Endothelial cell of umbilical vein (primary cell): ENCODE data around the gene DBNL. TPM values are rescaled to one million over a fixed set of nuclear protein-coding genes. Genes with fewer than 3 reads are reported as not detected.

Experiments used
- BruUV-seq: library from RNA; stranded (reverse); fragments of 400-500 nt; replicated peaks from 2 replicates; lab custom pipeline; 2021; lab: Mats Ljungman, UMichigan
- CTCF ChIA-PET: fragments of 300-600, 350-600 bp; sonication (Branson Sonifier 250); formaldehyde crosslinking; loops from one replicate; lab custom pipeline; 2021; ENCODE audit warnings: antibody characterized with exemption, inconsistent platforms; lab: Charles Lee
- POLR2A ChIA-PET: fragments of 300-600, 350-600 bp; sonication (Branson Sonifier 250); formaldehyde crosslinking; loops from one replicate; lab custom pipeline; 2021; ENCODE audit warnings: antibody characterized with exemption, inconsistent platforms; lab: Charles Lee
- DNase-seq: peaks from one replicate; pipeline ENCODE4 v3.0.0-alpha.2; 2011; ENCODE audit warnings: low read depth, low spot score
- FAIRE-seq: peaks from 2 replicates; lab custom pipeline; 2011; peaks lifted over from hg19 to GRCh38; lab: Jason Lieb, UNC
- H2AFZ ChIP-seq: 2 replicates; pipeline ENCODE4 v1.6.0; 2012; ENCODE audit warnings: low read depth, low read length, control low read depth, inconsistent platforms
- H3K27ac ChIP-seq: 2 replicates; pipeline ENCODE4 v1.5.1; 2011; ENCODE audit warnings: low read depth, mild to moderate bottlenecking, control low read depth, low read length, moderate library complexity; ENCODE audit not compliant: insufficient read depth
- H3K27me3 ChIP-seq, 2 experiments: 2 replicates each; pipeline versions ENCODE4 v1.6.0 to v1.6.1; 2011; ENCODE audit warnings: low read length in 2 of 2, mixed read lengths in 1 of 2; ENCODE audit not compliant: control insufficient read depth in 2 of 2, insufficient read depth in 2 of 2
- H3K36me3 ChIP-seq, 2 experiments: 2 replicates in 1 of 2; 3 replicates in 1 of 2; pipeline ENCODE4 v1.5.1; 2011; ENCODE audit warnings: low read length in 2 of 2, mild to moderate bottlenecking in 1 of 2, moderate library complexity in 1 of 2; ENCODE audit not compliant: control insufficient read depth in 2 of 2, insufficient read depth in 2 of 2; ENCODE audit errors: extremely low read depth in 1 of 2
- H3K4me1 ChIP-seq: 3 replicates; pipeline ENCODE4 v1.5.1; 2011; ENCODE audit warnings: mild to moderate bottlenecking, low read length; ENCODE audit not compliant: control insufficient read depth, insufficient read depth; ENCODE audit errors: extremely low read depth
- H3K4me2 ChIP-seq: 2 replicates; pipeline ENCODE4 v1.6.1; 2011; ENCODE audit warnings: low read length, control low read depth, mixed read lengths; ENCODE audit not compliant: insufficient read depth
- H3K4me3 ChIP-seq, 3 experiments: fragments of 200-600 bp in 1 of 3; sonication (generic), shearing (Covaris generic) in 1 of 3; replicated peaks in 1 of 3; 2 replicates each; pipeline ENCODE4 v1.5.1; 2011 to 2016; ENCODE audit warnings: control low read depth in 3 of 3, low read length in 3 of 3, mild to moderate bottlenecking in 2 of 3, inconsistent platforms in 1 of 3, low read depth in 1 of 3, moderate library complexity in 1 of 3; ENCODE audit not compliant: insufficient read depth in 1 of 3
- H3K79me2 ChIP-seq: 2 replicates; pipeline ENCODE4 v1.6.0; 2012; ENCODE audit warnings: low read length, inconsistent platforms; ENCODE audit not compliant: control insufficient read depth, insufficient read depth
- H3K9ac ChIP-seq: replicated peaks from 2 replicates; pipeline ENCODE3; 2011; ENCODE audit warnings: low read length, control low read depth; ENCODE audit not compliant: insufficient read depth; ENCODE audit errors: extremely low read depth
- H3K9me1 ChIP-seq: replicated peaks from 3 replicates; pipeline ENCODE4 v1.6.0; 2011; ENCODE audit warnings: mild to moderate bottlenecking, low read length; ENCODE audit not compliant: control insufficient read depth, insufficient read depth; ENCODE audit errors: extremely low read depth
- H3K9me3 ChIP-seq: replicated peaks from 2 replicates; pipeline ENCODE4 v1.5.1; 2012; ENCODE audit warnings: low read length, inconsistent platforms; ENCODE audit not compliant: control insufficient read depth, insufficient read depth
- H4K20me1 ChIP-seq: replicated peaks from 2 replicates; pipeline ENCODE3; 2011; ENCODE audit warnings: mild to moderate bottlenecking, low read length; ENCODE audit not compliant: control insufficient read depth, insufficient read depth; ENCODE audit errors: extremely low read depth
- MYC ChIP-seq: IDR thresholded peaks from one replicate; pipeline ENCODE4 v1.6.1; 2011; ENCODE audit warnings: mild to moderate bottlenecking, low read depth, low read length
- POLR2A ChIP-seq: IDR thresholded peaks from 2 replicates; pipeline ENCODE4 v1.6.1; 2012; ENCODE audit warnings: low read depth, mild to moderate bottlenecking, control low read depth, low read length
- dilution Hi-C: fragments of 300-500 bp; cut with MboI; formaldehyde crosslinking; loops from one replicate; pipeline ENCODE4 v1.15.0; 2019; ENCODE audit warnings: low sequenced_read_pairs; ENCODE audit not compliant: extremely low pct_ligation_motif_present
- intact Hi-C: fragments of 100-400 bp; cut with micrococcal nuclease; formaldehyde crosslinking; loops from one replicate; pipeline ENCODE4 v1.10.0; 2022
- polyA plus RNA-seq, 4 experiments: library from polyadenylated mRNA; depleted of rRNA in 3 of 4; stranded (reverse) in 3 of 4; unstranded in 1 of 4; fragments of >200 nt; gene quantifications; 2 replicates each; pipeline versions ENCODE4 v1.2.1 to v1.2.3, GENCODE V29; 2011 to 2012; ENCODE audit warnings: missing spikeins in 1 of 4
- total RNA-seq: library from RNA; stranded (reverse); gene quantifications from 2 replicates; pipeline ENCODE4 v1.2.3, GENCODE V29; 2021
- TF ChIP-seq, protein P1 (sequence below), 2 donors: IDR thresholded peaks; 1 replicate in 1 of 2; 2 replicates in 1 of 2; pipeline ENCODE4 v1.5.1; 2011; ENCODE audit warnings: low read length in 2 of 2, mild to moderate bottlenecking in 2 of 2, moderate library complexity in 2 of 2, control low read depth in 1 of 2, inconsistent platforms in 1 of 2, low read depth in 1 of 2; ENCODE audit not compliant: insufficient read depth in 1 of 2; ENCODE audit errors: extremely low read depth in 1 of 2

DBNL gene
- total and polyA plus RNA-seq, 2 donors (not counting 3 experiments of a cell fraction or from before 2014, with no cell fraction given): 94.0 to 123 TPM

- Histone ChIP-seq H2AFZ (no peak overlapping the region), H3K4me1 (no peaks in the 10 kb centered on the region), H3K4me3 (no peak overlapping the region), H3K36me3 (no peaks in the 10 kb centered on the region), H3K79me2 (no peaks in the 10 kb centered on the region), H3K4me2 (no peak overlapping the region), H4K20me1 (no peaks in the 10 kb centered on the region), H3K9me3 (no peaks in the 10 kb centered on the region), H3K27me3 (no peaks in the 10 kb centered on the region), H3K9me1 (no peaks in the 10 kb centered on the region), H3K9ac (no peak overlapping the region), H3K27ac (no peak overlapping the region)
- DNase-seq (no peak), FAIRE-seq (no peak)
- CTCF ChIA-PET: interaction anchor here (1.6 kb wide), 1 partner anchor 27 kb away, joined by 8 read pairs; no protein-coding TSS in a partner anchor
- no peak for TF ChIP-seq POLR2A
- no TSS peak for BruUV-seq
- intact Hi-C loops: no loop called here
- dilution Hi-C loops: no loop called here
- POLR2A ChIA-PET: no interaction called here
Measured at GRCh38 chr7:44099669-44100068, 55.2 kb downstream of the DBNL start.

DNA sequence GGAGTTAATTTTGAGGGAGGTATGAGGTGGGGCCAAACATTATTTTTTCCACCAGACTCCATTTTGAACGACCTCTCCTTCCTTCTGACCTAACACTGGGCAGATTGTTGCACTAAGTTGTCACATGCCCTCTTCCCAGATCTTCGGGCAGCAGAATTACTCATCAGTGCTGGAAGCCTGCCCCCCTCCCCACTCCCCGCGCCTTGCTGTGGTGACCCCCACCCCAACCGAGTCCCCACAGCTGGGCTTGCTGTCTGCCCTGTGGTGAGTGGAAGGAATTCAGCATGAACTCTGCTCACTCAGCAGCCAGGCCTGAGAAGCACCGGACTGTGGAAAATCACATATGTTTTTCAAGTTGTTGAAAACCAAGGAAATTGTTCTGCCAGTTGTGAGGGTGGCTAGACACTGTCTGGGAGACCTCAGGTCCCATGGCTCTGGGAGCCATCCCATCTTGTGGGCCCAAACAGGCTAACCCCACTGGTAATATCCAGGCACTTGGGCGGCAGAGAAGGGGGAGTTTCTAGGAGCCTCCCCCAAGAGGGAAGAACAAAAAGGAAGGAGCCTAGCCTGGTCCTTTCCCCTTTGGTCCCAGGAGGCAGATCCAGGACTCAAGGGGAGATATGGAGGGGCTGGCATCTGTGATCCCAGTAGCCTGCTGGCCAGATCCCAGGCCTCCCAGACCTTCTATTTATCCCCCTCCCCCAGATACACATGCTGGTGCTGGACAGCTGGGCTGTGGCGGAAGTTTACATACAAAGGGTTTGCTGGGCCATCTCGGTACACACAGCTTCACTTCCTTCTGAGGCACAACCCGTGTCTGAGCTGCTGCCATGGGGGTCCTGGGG lies 56.2 kb downstream of the DBNL start:
- POLR2A ChIA-PET: no interaction called here
- H3K4me3 ChIP-seq: no peak overlapping the region
- peak overlapping the region; percentile 55 for H2AFZ ChIP-seq
- no TSS peak for BruUV-seq
- H3K9me3 ChIP-seq: no peaks in the 10 kb centered on the region
- H3K36me3 ChIP-seq: no peaks in the 10 kb centered on the region
- peaks cover 5% of the 10 kb centered on the region for H3K79me2 ChIP-seq
- FAIRE-seq: no peak
- peaks cover 3% of the 10 kb centered on the region for H3K4me1 ChIP-seq
- H3K4me2 ChIP-seq: no peak overlapping the region
- no peaks in the 10 kb centered on the region for H3K27me3 ChIP-seq
- CTCF ChIA-PET: no interaction called here
- TF ChIP-seq MYC: no peak
- TF ChIP-seq, protein P1, sequence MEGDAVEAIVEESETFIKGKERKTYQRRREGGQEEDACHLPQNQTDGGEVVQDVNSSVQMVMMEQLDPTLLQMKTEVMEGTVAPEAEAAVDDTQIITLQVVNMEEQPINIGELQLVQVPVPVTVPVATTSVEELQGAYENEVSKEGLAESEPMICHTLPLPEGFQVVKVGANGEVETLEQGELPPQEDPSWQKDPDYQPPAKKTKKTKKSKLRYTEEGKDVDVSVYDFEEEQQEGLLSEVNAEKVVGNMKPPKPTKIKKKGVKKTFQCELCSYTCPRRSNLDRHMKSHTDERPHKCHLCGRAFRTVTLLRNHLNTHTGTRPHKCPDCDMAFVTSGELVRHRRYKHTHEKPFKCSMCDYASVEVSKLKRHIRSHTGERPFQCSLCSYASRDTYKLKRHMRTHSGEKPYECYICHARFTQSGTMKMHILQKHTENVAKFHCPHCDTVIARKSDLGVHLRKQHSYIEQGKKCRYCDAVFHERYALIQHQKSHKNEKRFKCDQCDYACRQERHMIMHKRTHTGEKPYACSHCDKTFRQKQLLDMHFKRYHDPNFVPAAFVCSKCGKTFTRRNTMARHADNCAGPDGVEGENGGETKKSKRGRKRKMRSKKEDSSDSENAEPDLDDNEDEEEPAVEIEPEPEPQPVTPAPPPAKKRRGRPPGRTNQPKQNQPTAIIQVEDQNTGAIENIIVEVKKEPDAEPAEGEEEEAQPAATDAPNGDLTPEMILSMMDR (IDR thresholded peaks at IDR 0.05; ENCODE audit: extremely low read depth in 1 of 2, insufficient read depth in 1 of 2, low read depth in 1 of 2, low read length in 2 of 2): no peak
- intact Hi-C loops (no loop called here), dilution Hi-C loops (no loop called here)
- H4K20me1 ChIP-seq: no peaks in the 10 kb centered on the region
- no peak for DNase-seq
- H3K9me1 ChIP-seq: no peaks in the 10 kb centered on the region
- H3K27ac ChIP-seq: no peak overlapping the region
- no peak overlapping the region for H3K9ac ChIP-seq
